Karpas-422 (cell line): ENCODE results near the gene CFAP46. TPM values are rescaled to one million over a fixed set of nuclear protein-coding genes. Genes with fewer than 3 reads are reported as not detected.
"Not testable (repeated sequence)": the region's sequence is repeated elsewhere in the genome, so short reads cannot be mapped to it uniquely, and the experiment has no call there.

ENCODE experiments used
- DNase-seq: peaks from one replicate; pipeline ENCODE4 v3.0.0-alpha.2; 2015
- H2AFZ ChIP-seq: fragments of 200-600 bp; sonication (generic); 2 replicates; pipeline ENCODE4 v1.6.1; 2014; ENCODE audit warnings: antibody characterized with exemption, low read length, mixed read lengths
- H3K27ac ChIP-seq: fragments of 200-600 bp; sonication (generic); 2 replicates; pipeline ENCODE4 v1.5.1; 2014; ENCODE audit warnings: mild to moderate bottlenecking, low read length, moderate library complexity
- H3K27me3 ChIP-seq: fragments of 200-600 bp; sonication (generic); 2 replicates; pipeline ENCODE4 v1.6.1; 2014; ENCODE audit warnings: low read length, mixed read lengths
- H3K36me3 ChIP-seq: fragments of 200-600 bp; sonication (generic); 2 replicates; pipeline ENCODE4 v1.6.1; 2014; ENCODE audit warnings: low read length, mixed read lengths; ENCODE audit not compliant: insufficient read depth
- H3K4me1 ChIP-seq: fragments of 200-600 bp; sonication (generic); 2 replicates; pipeline ENCODE4 v1.6.1; 2014; ENCODE audit warnings: mild to moderate bottlenecking, low read length, mixed read lengths
- H3K4me2 ChIP-seq: fragments of 200-600 bp; sonication (generic); 2 replicates; pipeline ENCODE4 v1.6.1; 2014; ENCODE audit warnings: low read length, low read depth, mild to moderate bottlenecking; ENCODE audit not compliant: poor library complexity, severe bottlenecking
- H3K4me3 ChIP-seq: fragments of 200-600 bp; sonication (generic); 2 replicates; pipeline ENCODE4 v1.5.1; 2014; ENCODE audit warnings: mild to moderate bottlenecking, antibody characterized with exemption, low read length, mixed read lengths
- H3K79me2 ChIP-seq: fragments of 200-600 bp; sonication (generic); 2 replicates; pipeline ENCODE4 v1.6.1; 2014; ENCODE audit warnings: mild to moderate bottlenecking, low read length, mixed read lengths
- H3K9ac ChIP-seq: fragments of 200-600 bp; sonication (generic); 2 replicates; pipeline ENCODE4 v1.6.0; 2014; ENCODE audit warnings: low read length
- H3K9me2 ChIP-seq: fragments of 200-600 bp; sonication (generic), shearing (Covaris generic); replicated peaks from 2 replicates; pipeline ENCODE4 v1.6.0; 2014; ENCODE audit warnings: mild to moderate bottlenecking, low read length, moderate library complexity; ENCODE audit not compliant: insufficient read depth
- H3K9me3 ChIP-seq: fragments of 300-700, 200-600 bp; sonication (generic); 2 replicates; pipeline ENCODE4 v1.6.1; 2014; ENCODE audit warnings: low read length, mixed read lengths
- H4K20me1 ChIP-seq: fragments of 200-600 bp; sonication (generic); 2 replicates; pipeline ENCODE4 v1.6.1; 2014; ENCODE audit warnings: mild to moderate bottlenecking, antibody characterized with exemption, low read length, low read depth; ENCODE audit not compliant: insufficient read depth
- total RNA-seq: library from RNA; depleted of rRNA; stranded (reverse); fragments of >200 nt; shearing (Covaris generic); gene quantifications from 2 replicates; pipeline ENCODE4 v1.2.3, GENCODE V29; 2014; ENCODE audit warnings: low replicate concordance

The CFAP46 gene
- total RNA-seq, 1 experiment from 2014 or later, result 0.22 TPM

DNA sequence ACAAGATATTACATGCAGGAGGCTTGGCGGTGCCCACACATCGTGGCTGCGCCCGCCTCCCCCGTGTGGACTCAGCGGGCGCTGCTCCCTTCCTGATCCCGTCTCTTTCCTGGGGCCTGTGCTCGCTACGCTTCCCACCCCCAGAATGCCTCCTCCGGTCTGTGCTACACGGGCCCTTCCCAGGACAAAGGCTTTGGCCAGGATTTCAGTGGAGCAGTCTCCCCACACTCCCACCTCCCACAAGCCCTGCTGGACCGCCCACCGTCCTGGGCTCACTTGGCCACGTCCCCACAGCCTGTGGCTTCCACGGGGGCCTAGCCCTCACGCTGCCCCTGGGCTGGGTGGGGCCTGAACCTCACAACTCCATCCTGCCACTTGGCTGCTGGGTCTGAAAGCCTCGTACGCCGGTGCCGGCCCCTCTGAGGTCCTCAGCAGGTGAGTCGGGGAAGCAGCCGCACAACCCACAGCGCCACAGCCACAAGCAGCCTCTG is 17.3 kb downstream of the CFAP46 start:
- H3K27ac ChIP-seq, result no peak overlapping the region
- H3K4me2 ChIP-seq, result no peak overlapping the region
- H4K20me1 ChIP-seq, result no peaks in the 10 kb centered on the region
- no peaks in the 10 kb centered on the region for H3K36me3 ChIP-seq
- no peak overlapping the region for H3K4me3 ChIP-seq
- no peaks in the 10 kb centered on the region for H3K27me3 ChIP-seq
- no peak overlapping the region for H2AFZ ChIP-seq
- H3K9me3 ChIP-seq, result no peaks in the 10 kb centered on the region
- H3K4me1 ChIP-seq, result peaks cover 3% of the 10 kb centered on the region; the same call in 1 of the 2 replicates
- no peaks in the 10 kb centered on the region for H3K79me2 ChIP-seq
- H3K9ac ChIP-seq, result no peak overlapping the region
- H3K9me2 ChIP-seq, result no peaks in the 10 kb centered on the region
- no peak for DNase-seq

GRCh38 chr10:132924046-132924952 is 18.1 kb downstream of the CFAP46 start:
- Histone ChIP-seq H3K27me3 (no peaks in the 10 kb centered on the region), H3K4me3 (no peak overlapping the region), H3K36me3 (no peaks in the 10 kb centered on the region), H3K9ac (no peak overlapping the region), H3K9me3 (no peaks in the 10 kb centered on the region), H4K20me1 (no peaks in the 10 kb centered on the region), H3K79me2 (no peaks in the 10 kb centered on the region), H3K27ac (no peak overlapping the region), H3K4me1 (no peaks in the 10 kb centered on the region), H2AFZ (no peak overlapping the region), H3K9me2 (no peaks in the 10 kb centered on the region), H3K4me2 (no peak overlapping the region)
- DNase-seq, result no peak

DNA sequence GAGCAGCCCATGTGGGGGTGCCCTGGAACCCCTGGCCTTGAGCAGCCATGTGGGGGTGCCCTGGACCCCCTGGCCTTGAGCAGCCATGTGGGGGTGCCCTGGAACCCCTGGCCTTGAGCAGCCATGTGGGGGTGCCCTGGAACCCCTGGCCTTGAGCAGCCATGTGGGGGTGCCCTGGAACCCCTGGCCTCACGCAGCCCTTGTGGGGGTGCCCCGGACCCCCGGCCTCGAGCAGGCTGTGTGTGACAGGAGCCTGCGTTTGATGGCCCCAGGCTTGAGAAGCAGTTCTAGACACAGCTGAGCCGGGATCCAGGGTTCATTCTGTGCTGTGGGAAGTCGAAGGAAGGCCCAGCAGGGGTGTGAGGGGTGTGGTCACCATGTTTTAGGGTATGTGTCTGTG is 19.0 kb downstream of the CFAP46 start:
- not testable (repeated sequence) for H2AFZ ChIP-seq, H3K9ac ChIP-seq, H4K20me1 ChIP-seq, H3K27ac ChIP-seq, H3K27me3 ChIP-seq, H3K79me2 ChIP-seq, DNase-seq, H3K36me3 ChIP-seq, H3K9me2 ChIP-seq, H3K4me3 ChIP-seq, H3K9me3 ChIP-seq, H3K4me1 ChIP-seq, H3K4me2 ChIP-seq

- no peak overlapping the region for H2AFZ ChIP-seq
- no peaks in the 10 kb centered on the region for H3K9me2 ChIP-seq
- H3K9ac ChIP-seq, result no peak overlapping the region
- no peak overlapping the region for H3K27ac ChIP-seq
- H3K9me3 ChIP-seq, result no peaks in the 10 kb centered on the region
- H3K79me2 ChIP-seq, result no peaks in the 10 kb centered on the region
- no peaks in the 10 kb centered on the region for H3K4me1 ChIP-seq
- H3K4me2 ChIP-seq, result no peak overlapping the region
- no peak for DNase-seq
- H4K20me1 ChIP-seq, result no peaks in the 10 kb centered on the region
- H3K36me3 ChIP-seq, result no peaks in the 10 kb centered on the region
- no peak overlapping the region for H3K4me3 ChIP-seq
- H3K27me3 ChIP-seq, result no peaks in the 10 kb centered on the region
Observed at GRCh38 chr10:132922872-132923271, 19.5 kb downstream of the CFAP46 start.

DNA sequence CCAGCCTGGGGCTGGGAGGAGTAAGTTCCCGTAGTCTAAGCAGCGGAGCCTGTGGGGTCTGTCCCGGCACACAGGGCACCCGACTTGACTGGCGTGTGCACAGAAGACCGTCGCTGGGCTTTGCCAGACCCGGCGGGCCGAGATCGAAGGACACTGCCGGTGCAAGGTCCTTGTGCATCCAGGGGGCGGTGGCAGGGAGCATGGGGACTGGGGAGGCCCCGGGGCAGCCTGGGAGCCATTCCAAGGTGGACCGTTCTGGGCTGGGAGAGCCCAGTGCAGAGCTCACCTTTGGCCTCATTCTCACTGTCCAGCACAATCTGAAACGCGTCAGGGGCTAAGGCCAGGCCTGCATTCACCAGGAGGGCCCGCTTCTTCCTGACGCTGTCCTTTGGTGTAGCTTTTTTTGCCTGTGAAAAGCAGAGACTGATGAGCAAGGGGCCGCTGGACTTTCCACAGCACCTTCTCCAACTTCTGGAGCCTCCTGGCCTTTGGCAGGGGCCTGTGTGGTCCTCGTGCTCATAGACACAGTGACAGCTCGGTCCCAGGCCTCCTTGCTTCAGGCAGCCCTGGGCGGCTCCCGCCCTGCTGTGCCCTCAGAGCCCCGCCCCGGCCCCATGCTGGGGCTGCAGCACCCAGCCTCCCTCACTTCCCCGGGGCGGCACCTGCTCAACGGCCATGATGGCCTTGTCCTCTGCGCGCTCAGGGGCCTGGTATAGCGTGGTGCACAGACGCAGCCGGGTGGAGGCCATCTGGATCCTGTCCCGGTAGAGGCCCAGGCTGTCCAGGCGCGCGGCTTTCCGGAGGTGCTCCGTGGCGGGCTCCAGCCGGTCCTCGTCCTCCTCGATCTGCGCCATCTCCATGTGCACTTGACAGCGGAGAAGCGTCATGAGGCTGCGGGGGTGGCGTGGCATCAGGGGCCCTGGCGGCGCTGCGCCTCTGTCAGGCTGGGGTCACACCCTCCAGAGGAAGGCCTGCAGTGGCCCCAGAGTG is 20.3 kb downstream of the CFAP46 start:
- Histone ChIP-seq H3K79me2 (no peaks in the 10 kb centered on the region), H3K27me3 (no peaks in the 10 kb centered on the region), H2AFZ (no peak overlapping the region), H3K4me1 (peaks cover 2% of the 10 kb centered on the region), H3K27ac (no peak overlapping the region), H4K20me1 (no peaks in the 10 kb centered on the region), H3K4me3 (no peak overlapping the region), H3K36me3 (no peaks in the 10 kb centered on the region), H3K9ac (no peak overlapping the region), H3K4me2 (no peak overlapping the region), H3K9me3 (no peaks in the 10 kb centered on the region), H3K9me2 (no peaks in the 10 kb centered on the region)
- no peak for DNase-seq

GRCh38 chr10:132921086-132921485 is 21.3 kb downstream of the CFAP46 start:
- Histone ChIP-seq H3K4me2 (no peak overlapping the region), H3K9me2 (no peaks in the 10 kb centered on the region), H3K9ac (no peak overlapping the region), H3K4me3 (no peak overlapping the region), H3K36me3 (no peaks in the 10 kb centered on the region), H3K27me3 (no peaks in the 10 kb centered on the region), H4K20me1 (no peaks in the 10 kb centered on the region), H3K4me1 (peaks cover 12% of the 10 kb centered on the region), H3K79me2 (no peaks in the 10 kb centered on the region), H3K9me3 (no peaks in the 10 kb centered on the region), H3K27ac (no peak overlapping the region), H2AFZ (no peak overlapping the region)
- no peak for DNase-seq

DNA sequence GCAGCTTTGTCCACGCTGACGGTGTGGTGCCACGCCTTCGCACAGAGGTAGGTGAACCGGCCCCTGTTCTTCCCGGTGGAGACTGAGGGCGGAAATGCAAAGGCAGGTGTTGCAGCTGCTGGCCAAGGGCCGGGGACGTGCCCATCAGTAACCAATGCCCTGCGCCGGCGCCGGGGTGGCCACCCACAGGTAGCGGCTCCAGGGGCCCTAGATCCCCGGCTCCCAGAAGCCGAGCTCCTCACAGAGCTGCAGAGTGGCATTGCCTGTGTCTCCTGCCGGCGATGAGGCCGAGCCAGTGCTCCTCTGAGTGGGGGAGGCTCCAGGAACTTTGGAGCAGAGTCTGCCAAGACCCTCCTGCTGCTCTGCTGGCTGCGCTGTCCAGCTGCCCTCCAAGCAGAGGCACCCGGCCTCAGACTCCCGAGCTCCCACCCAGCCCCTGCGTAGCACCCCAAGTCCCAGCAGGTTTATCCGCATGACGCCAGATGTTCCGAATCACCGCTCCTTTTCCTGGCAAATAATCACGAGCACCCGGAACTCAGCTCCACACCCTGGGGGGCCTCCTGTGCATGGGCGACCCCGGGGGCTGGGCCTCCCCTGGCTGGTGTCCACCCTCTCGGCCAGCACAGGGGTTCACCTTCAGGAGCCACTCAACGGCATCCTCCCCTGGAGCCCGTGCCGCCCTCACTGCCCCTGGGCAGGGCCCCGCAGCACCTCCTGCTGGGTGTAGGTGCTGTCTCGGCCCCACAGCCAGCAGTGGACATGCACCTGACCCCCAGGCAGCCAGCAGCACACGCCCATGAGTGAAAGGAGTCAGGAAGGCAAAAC is 22.1 kb downstream of the CFAP46 start:
- Histone ChIP-seq H3K36me3 (no peaks in the 10 kb centered on the region), H3K27ac (no peak overlapping the region), H3K4me3 (no peak overlapping the region), H3K4me1 (peaks cover 20% of the 10 kb centered on the region), H3K9me2 (no peaks in the 10 kb centered on the region), H3K9ac (no peak overlapping the region), H3K79me2 (no peaks in the 10 kb centered on the region), H3K27me3 (no peaks in the 10 kb centered on the region), H3K4me2 (no peak overlapping the region), H3K9me3 (no peaks in the 10 kb centered on the region), H2AFZ (no peak overlapping the region), H4K20me1 (no peaks in the 10 kb centered on the region)
- no peak for DNase-seq
